Lower leg skin (tissue), 4 donors: ENCODE measurements around the gene SHTN1. TPM values are rescaled to one million over a fixed set of nuclear protein-coding genes. Genes with fewer than 3 reads are reported as not detected.

Experiments
- DNase-seq, 2 donors: peaks; one replicate each; pipeline ENCODE4 v3.0.0-alpha.2; 2019; ENCODE audit warnings: low spot score in 2 of 2
- H3K4me3 ChIP-seq: fragments of 200-600 bp; sonication (generic); 2 replicates; pipeline ENCODE4 v1.5.1; 2017; ENCODE audit warnings: mild to moderate bottlenecking, low read depth; ENCODE audit not compliant: poor library complexity, severe bottlenecking
- POLR2A ChIP-seq, 2 donors: fragments of 450-650 bp; IDR thresholded peaks; one replicate each; pipeline ENCODE4 v1.6.1; 2016 to 2017; ENCODE audit warnings: antibody characterized with exemption in 2 of 2, mild to moderate bottlenecking in 1 of 2, moderate library complexity in 1 of 2
- WGBS, 2 donors: methylation state at CpG; one replicate each; pipeline ENCODE4 v1.1.5; 2018; 5-methylcytosine and 5-hydroxymethylcytosine counted together
- intact Hi-C: fragments of 100-400 bp; cut with DNase I; formaldehyde crosslinking; loops from one replicate; pipeline ENCODE4 v1.15.0; 2023; ENCODE audit warnings: low total_unique reads
- total RNA-seq, 4 donors: library from RNA; depleted of rRNA; stranded (reverse); fragments of >200 nt; gene quantifications; one replicate each; pipeline ENCODE4 v1.1.0, GENCODE V29; 2016
- TF ChIP-seq, protein P1 (sequence below), 3 donors: fragments of 450-650 bp; IDR thresholded peaks; one replicate each; pipeline ENCODE4 v1.5.1; 2016; ENCODE audit warnings: antibody characterized with exemption in 3 of 3, mild to moderate bottlenecking in 3 of 3, moderate library complexity in 2 of 3

Gene SHTN1
- total RNA-seq, 4 donors from 2014 or later = 13.7 to 23.1 (median 16.8) TPM

GRCh38 chr10:116915340-116915739 lies 89.6 kb downstream of the SHTN1 start:
- intact Hi-C loops = no loop called here
- TF ChIP-seq, protein P1, sequence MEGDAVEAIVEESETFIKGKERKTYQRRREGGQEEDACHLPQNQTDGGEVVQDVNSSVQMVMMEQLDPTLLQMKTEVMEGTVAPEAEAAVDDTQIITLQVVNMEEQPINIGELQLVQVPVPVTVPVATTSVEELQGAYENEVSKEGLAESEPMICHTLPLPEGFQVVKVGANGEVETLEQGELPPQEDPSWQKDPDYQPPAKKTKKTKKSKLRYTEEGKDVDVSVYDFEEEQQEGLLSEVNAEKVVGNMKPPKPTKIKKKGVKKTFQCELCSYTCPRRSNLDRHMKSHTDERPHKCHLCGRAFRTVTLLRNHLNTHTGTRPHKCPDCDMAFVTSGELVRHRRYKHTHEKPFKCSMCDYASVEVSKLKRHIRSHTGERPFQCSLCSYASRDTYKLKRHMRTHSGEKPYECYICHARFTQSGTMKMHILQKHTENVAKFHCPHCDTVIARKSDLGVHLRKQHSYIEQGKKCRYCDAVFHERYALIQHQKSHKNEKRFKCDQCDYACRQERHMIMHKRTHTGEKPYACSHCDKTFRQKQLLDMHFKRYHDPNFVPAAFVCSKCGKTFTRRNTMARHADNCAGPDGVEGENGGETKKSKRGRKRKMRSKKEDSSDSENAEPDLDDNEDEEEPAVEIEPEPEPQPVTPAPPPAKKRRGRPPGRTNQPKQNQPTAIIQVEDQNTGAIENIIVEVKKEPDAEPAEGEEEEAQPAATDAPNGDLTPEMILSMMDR (IDR thresholded peaks at IDR 0.05) = no peak
- TF ChIP-seq POLR2A (IDR thresholded peaks at IDR 0.05) = no peak
- H3K4me3 ChIP-seq = no peak overlapping the region
- WGBS, 2 donors = 64 to 67% methylated on average over 2 of the region's 2 CpGs
- no peak for DNase-seq

GRCh38 chr10:116913695-116914094 lies 91.3 kb downstream of the SHTN1 start:
- no peak for DNase-seq
- no peak overlapping the region for H3K4me3 ChIP-seq
- 84 to 88% methylated on average over 1 of the region's 1 CpG for WGBS, 2 donors
- TF ChIP-seq, protein P1 (IDR thresholded peaks at IDR 0.05) = no peak
- TF ChIP-seq POLR2A (IDR thresholded peaks at IDR 0.05) = no peak
- intact Hi-C loops = no loop called here

DNA sequence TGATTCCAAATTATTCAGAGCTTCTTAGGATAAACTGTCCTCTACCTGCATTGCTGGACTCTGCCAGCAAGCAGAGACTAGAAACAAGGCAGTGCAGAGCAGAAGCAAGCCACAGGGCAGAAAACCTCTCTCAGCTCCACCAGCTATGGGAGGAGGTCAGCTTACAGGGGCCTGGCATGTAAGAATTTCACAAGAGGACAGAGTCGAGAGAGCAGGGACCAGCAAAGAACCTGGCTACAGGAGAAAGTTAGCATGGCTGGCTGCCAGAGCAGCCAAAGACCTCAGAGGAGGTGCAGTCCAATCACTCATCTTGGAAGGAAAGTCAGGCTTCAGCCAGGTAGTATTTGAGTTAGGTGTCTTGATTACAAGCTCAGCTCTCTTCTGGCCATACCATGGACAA lies 92.8 kb downstream of the SHTN1 start:
- H3K4me3 ChIP-seq = no peak overlapping the region
- DNase-seq = no peak
- 63 to 75% methylated on average over 1 of the region's 1 CpG for WGBS, 2 donors
- TF ChIP-seq POLR2A (IDR thresholded peaks at IDR 0.05) = no peak
- TF ChIP-seq, protein P1 (IDR thresholded peaks at IDR 0.05) = no peak
- intact Hi-C loops = no loop called here

GRCh38 chr10:116910910-116911309 lies 94.1 kb downstream of the SHTN1 start:
- TF ChIP-seq, protein P1 (IDR thresholded peaks at IDR 0.05) = no peak
- TF ChIP-seq POLR2A (IDR thresholded peaks at IDR 0.05) = no peak
- H3K4me3 ChIP-seq = no peak overlapping the region
- DNase-seq = no peak
- intact Hi-C loops = no loop called here
- 64 to 79% methylated on average over 3 of the region's 3 CpGs for WGBS, 2 donors

- no peak for DNase-seq
- WGBS, 2 donors = 78 to 89% methylated on average over 1 of the region's 1 CpG
- TF ChIP-seq, protein P1 (IDR thresholded peaks at IDR 0.05) = no peak
- no peak for TF ChIP-seq POLR2A (IDR thresholded peaks at IDR 0.05)
- intact Hi-C loops = no loop called here
- H3K4me3 ChIP-seq = no peak overlapping the region
Observed at GRCh38 chr10:116909307-116909706, 95.7 kb downstream of the SHTN1 start.

DNA sequence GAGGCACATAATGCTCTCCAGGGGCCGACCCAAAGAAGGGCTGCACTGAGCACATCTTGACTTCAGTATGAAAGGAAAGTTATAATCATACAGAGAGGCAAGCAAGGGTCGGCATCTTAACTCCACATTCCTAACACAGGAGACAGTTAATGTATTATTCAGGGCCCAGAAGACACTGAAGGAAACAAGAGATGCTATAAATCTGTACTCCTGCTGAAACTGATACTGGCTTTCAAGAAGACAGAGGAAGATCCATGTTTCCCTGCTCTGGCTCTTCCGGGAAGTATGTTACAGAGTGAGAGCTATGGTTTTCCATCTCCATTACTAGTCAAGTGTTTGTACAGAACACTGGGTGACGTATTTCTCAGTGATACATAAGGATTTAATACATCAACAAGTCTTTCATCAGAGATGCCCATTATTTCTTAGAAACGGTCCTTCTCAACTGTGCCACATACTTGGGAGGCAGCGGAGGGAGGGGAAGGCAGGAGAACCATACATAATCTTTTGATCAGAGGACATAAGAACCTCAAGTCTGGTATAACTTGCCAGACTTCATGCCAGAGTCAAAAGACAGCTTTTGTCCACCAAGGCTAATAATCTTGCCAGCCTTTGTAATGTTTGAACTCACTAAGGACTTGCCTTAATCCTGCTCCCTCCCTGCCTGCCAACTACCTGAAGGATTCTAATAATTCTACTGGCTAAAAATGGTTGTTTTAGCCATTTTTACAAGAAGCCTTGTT lies 97.6 kb downstream of the SHTN1 start:
- 82 to 87% methylated on average over 6 of the region's 6 CpGs for WGBS, 2 donors
- no peak for TF ChIP-seq POLR2A (IDR thresholded peaks at IDR 0.05)
- TF ChIP-seq, protein P1 (IDR thresholded peaks at IDR 0.05) = no peak
- H3K4me3 ChIP-seq = no peak overlapping the region
- DNase-seq = no peak
- intact Hi-C loops = no loop called here
